ENCODE results near the gene LRRC3B. TPM values are rescaled to one million over a fixed set of nuclear protein-coding genes. Genes with fewer than 3 reads are reported as not detected.

LRRC3B gene
- total and polyA plus RNA-seq, 2 donors = 0.50 to 0.57 TPM

- Histone ChIP-seq H3K36me3 (ENCODE audit: control insufficient read depth in 2 of 2, insufficient read depth in 2 of 2, low read length in 1 of 2) (no peaks in the 10 kb centered on the region), H3K27ac (ENCODE audit: low read depth in 1 of 2, low read length in 1 of 2) (no peak overlapping the region), H3K27me3 (ENCODE audit: control insufficient read depth in 2 of 2, insufficient read depth in 1 of 2, low read length in 1 of 2) (peaks cover 21 to 37% of the 10 kb centered on the region in 2 donors), H3K4me1 (ENCODE audit: control insufficient read depth in 2 of 2, insufficient read depth in 2 of 2, low read length in 2 of 2) (no peaks in the 10 kb centered on the region), H3K4me3 (ENCODE audit: low read length in 2 of 2) (no peak overlapping the region), H3K9me3 (ENCODE audit: control insufficient read depth in 2 of 2, insufficient read depth in 1 of 2, low read length in 1 of 2) (no peaks in the 10 kb centered on the region)
- no peak for DNase-seq (ENCODE audit: low read depth in 6 of 9, low spot score in 9 of 9)
- 90% methylated on average over 4 of the region's 4 CpGs for WGBS
Measured at GRCh38 chr3:26627080-26627479, 4.5 kb downstream of the LRRC3B start.

- DNase-seq (ENCODE audit: low read depth in 6 of 9, low spot score in 9 of 9) = no peak
- Histone ChIP-seq H3K4me3 (ENCODE audit: low read length in 2 of 2) (no peak overlapping the region), H3K27me3 (ENCODE audit: control insufficient read depth in 2 of 2, insufficient read depth in 1 of 2, low read length in 1 of 2) (peaks cover 3 to 20% of the 10 kb centered on the region in 2 donors), H3K9me3 (ENCODE audit: control insufficient read depth in 2 of 2, insufficient read depth in 1 of 2, low read length in 1 of 2) (no peaks in the 10 kb centered on the region), H3K36me3 (ENCODE audit: control insufficient read depth in 2 of 2, insufficient read depth in 2 of 2, low read length in 1 of 2) (no peaks in the 10 kb centered on the region), H3K4me1 (ENCODE audit: control insufficient read depth in 2 of 2, insufficient read depth in 2 of 2, low read length in 2 of 2) (no peaks in the 10 kb centered on the region), H3K27ac (ENCODE audit: low read depth in 1 of 2, low read length in 1 of 2) (no peak overlapping the region)
- 90% methylated on average over 1 of the region's 1 CpG for WGBS
Measured at GRCh38 chr3:26628915-26629314, 6.3 kb downstream of the LRRC3B start.

GRCh38 chr3:26630669-26631389, 8.3 kb downstream of the LRRC3B start:
- Histone ChIP-seq H3K4me3 (ENCODE audit: low read length in 2 of 2) (no peak overlapping the region), H3K27ac (ENCODE audit: low read depth in 1 of 2, low read length in 1 of 2) (no peak overlapping the region), H3K4me1 (ENCODE audit: control insufficient read depth in 2 of 2, insufficient read depth in 2 of 2, low read length in 2 of 2) (no peaks in the 10 kb centered on the region), H3K9me3 (ENCODE audit: control insufficient read depth in 2 of 2, insufficient read depth in 1 of 2, low read length in 1 of 2) (no peaks in the 10 kb centered on the region), H3K27me3 (ENCODE audit: control insufficient read depth in 2 of 2, insufficient read depth in 1 of 2, low read length in 1 of 2) (peaks cover 0 to 2% of the 10 kb centered on the region in 2 donors), H3K36me3 (ENCODE audit: control insufficient read depth in 2 of 2, insufficient read depth in 2 of 2, low read length in 1 of 2) (no peaks in the 10 kb centered on the region)
- no peak for DNase-seq (ENCODE audit: low read depth in 6 of 9, low spot score in 9 of 9)
- 94% methylated on average over 4 of the region's 4 CpGs for WGBS

- WGBS = 76% methylated on average over 1 of the region's 1 CpG
Measured at GRCh38 chr3:26631390-26631738, 8.8 kb downstream of the LRRC3B start.

GRCh38 chr3:26634601-26635000, 12.0 kb downstream of the LRRC3B start:
- Histone ChIP-seq H3K27ac (ENCODE audit: low read depth in 1 of 2, low read length in 1 of 2) (no peak overlapping the region), H3K4me1 (ENCODE audit: control insufficient read depth in 2 of 2, insufficient read depth in 2 of 2, low read length in 2 of 2) (no peaks in the 10 kb centered on the region), H3K9me3 (ENCODE audit: control insufficient read depth in 2 of 2, insufficient read depth in 1 of 2, low read length in 1 of 2) (no peaks in the 10 kb centered on the region), H3K27me3 (ENCODE audit: control insufficient read depth in 2 of 2, insufficient read depth in 1 of 2, low read length in 1 of 2) (no peaks in the 10 kb centered on the region), H3K36me3 (ENCODE audit: control insufficient read depth in 2 of 2, insufficient read depth in 2 of 2, low read length in 1 of 2) (no peaks in the 10 kb centered on the region), H3K4me3 (ENCODE audit: low read length in 2 of 2) (no peak overlapping the region)
- no peak for DNase-seq (ENCODE audit: low read depth in 6 of 9, low spot score in 9 of 9)
- 77% methylated on average over 5 of the region's 5 CpGs for WGBS

More at GRCh38 chr3:26631390-26631738, 8.8 kb downstream of the LRRC3B start:
- Histone ChIP-seq H3K36me3 (ENCODE audit: control insufficient read depth in 2 of 2, insufficient read depth in 2 of 2, low read length in 1 of 2) (no peaks in the 10 kb centered on the region), H3K4me3 (ENCODE audit: low read length in 2 of 2) (no peak overlapping the region), H3K27me3 (ENCODE audit: control insufficient read depth in 2 of 2, insufficient read depth in 1 of 2, low read length in 1 of 2) (no peaks in the 10 kb centered on the region), H3K9me3 (ENCODE audit: control insufficient read depth in 2 of 2, insufficient read depth in 1 of 2, low read length in 1 of 2) (no peaks in the 10 kb centered on the region), H3K4me1 (ENCODE audit: control insufficient read depth in 2 of 2, insufficient read depth in 2 of 2, low read length in 2 of 2) (no peaks in the 10 kb centered on the region), H3K27ac (ENCODE audit: low read depth in 1 of 2, low read length in 1 of 2) (no peak overlapping the region)
- no peak for DNase-seq (ENCODE audit: low read depth in 6 of 9, low spot score in 9 of 9)

GRCh38 chr3:26636096-26636727, 13.6 kb downstream of the LRRC3B start:
- H3K27ac ChIP-seq (ENCODE audit: low read depth in 1 of 2, low read length in 1 of 2) = no peak overlapping the region
- no peaks in the 10 kb centered on the region for H3K4me1 ChIP-seq (ENCODE audit: control insufficient read depth in 2 of 2, insufficient read depth in 2 of 2, low read length in 2 of 2)
- no peak for DNase-seq (ENCODE audit: low read depth in 6 of 9, low spot score in 9 of 9)
- H3K4me3 ChIP-seq (ENCODE audit: low read length in 2 of 2) = no peak overlapping the region
- H3K9me3 ChIP-seq (ENCODE audit: control insufficient read depth in 2 of 2, insufficient read depth in 1 of 2, low read length in 1 of 2) = no peaks in the 10 kb centered on the region
- H3K27me3 ChIP-seq (ENCODE audit: control insufficient read depth in 2 of 2, insufficient read depth in 1 of 2, low read length in 1 of 2) = no peaks in the 10 kb centered on the region
- no peaks in the 10 kb centered on the region for H3K36me3 ChIP-seq (ENCODE audit: control insufficient read depth in 2 of 2, insufficient read depth in 2 of 2, low read length in 1 of 2)
- 92% methylated on average over 1 of the region's 1 CpG for WGBS

- no peaks in the 10 kb centered on the region for H3K4me1 ChIP-seq (ENCODE audit: control insufficient read depth in 2 of 2, insufficient read depth in 2 of 2, low read length in 2 of 2)
- H3K36me3 ChIP-seq (ENCODE audit: control insufficient read depth in 2 of 2, insufficient read depth in 2 of 2, low read length in 1 of 2) = no peaks in the 10 kb centered on the region
- H3K9me3 ChIP-seq (ENCODE audit: control insufficient read depth in 2 of 2, insufficient read depth in 1 of 2, low read length in 1 of 2) = no peaks in the 10 kb centered on the region
- H3K4me3 ChIP-seq (ENCODE audit: low read length in 2 of 2) = no peak overlapping the region
- no peak overlapping the region for H3K27ac ChIP-seq (ENCODE audit: low read depth in 1 of 2, low read length in 1 of 2)
- DNase-seq (ENCODE audit: low read depth in 6 of 9, low spot score in 9 of 9) = no peak
- no peaks in the 10 kb centered on the region for H3K27me3 ChIP-seq (ENCODE audit: control insufficient read depth in 2 of 2, insufficient read depth in 1 of 2, low read length in 1 of 2)
Measured at GRCh38 chr3:26637698-26638097, 15.1 kb downstream of the LRRC3B start.

GRCh38 chr3:26638113-26638512, 15.5 kb downstream of the LRRC3B start:
- no peak overlapping the region for H3K4me3 ChIP-seq (ENCODE audit: low read length in 2 of 2)
- H3K4me1 ChIP-seq (ENCODE audit: control insufficient read depth in 2 of 2, insufficient read depth in 2 of 2, low read length in 2 of 2) = no peaks in the 10 kb centered on the region
- no peaks in the 10 kb centered on the region for H3K27me3 ChIP-seq (ENCODE audit: control insufficient read depth in 2 of 2, insufficient read depth in 1 of 2, low read length in 1 of 2)
- 95% methylated on average over 2 of the region's 2 CpGs for WGBS
- no peak for DNase-seq (ENCODE audit: low read depth in 6 of 9, low spot score in 9 of 9)
- H3K9me3 ChIP-seq (ENCODE audit: control insufficient read depth in 2 of 2, insufficient read depth in 1 of 2, low read length in 1 of 2) = no peaks in the 10 kb centered on the region
- H3K27ac ChIP-seq (ENCODE audit: low read depth in 1 of 2, low read length in 1 of 2) = no peak overlapping the region
- H3K36me3 ChIP-seq (ENCODE audit: control insufficient read depth in 2 of 2, insufficient read depth in 2 of 2, low read length in 1 of 2) = no peaks in the 10 kb centered on the region

- H3K9me3 ChIP-seq (ENCODE audit: control insufficient read depth in 2 of 2, insufficient read depth in 1 of 2, low read length in 1 of 2) = no peaks in the 10 kb centered on the region
- no peaks in the 10 kb centered on the region for H3K4me1 ChIP-seq (ENCODE audit: control insufficient read depth in 2 of 2, insufficient read depth in 2 of 2, low read length in 2 of 2)
- H3K4me3 ChIP-seq (ENCODE audit: low read length in 2 of 2) = no peak overlapping the region
- no peak for DNase-seq (ENCODE audit: low read depth in 6 of 9, low spot score in 9 of 9)
- no peaks in the 10 kb centered on the region for H3K36me3 ChIP-seq (ENCODE audit: control insufficient read depth in 2 of 2, insufficient read depth in 2 of 2, low read length in 1 of 2)
- no peaks in the 10 kb centered on the region for H3K27me3 ChIP-seq (ENCODE audit: control insufficient read depth in 2 of 2, insufficient read depth in 1 of 2, low read length in 1 of 2)
- WGBS = 93% methylated on average over 2 of the region's 2 CpGs
- H3K27ac ChIP-seq (ENCODE audit: low read depth in 1 of 2, low read length in 1 of 2) = no peak overlapping the region
Measured at GRCh38 chr3:26639339-26639738, 16.8 kb downstream of the LRRC3B start.

All from thymus (tissue), 11 donors.